Ovary (tissue), 1 donor: ENCODE results near the gene PTGFR.

Experiments
- EP300 ChIP-seq: sonication (generic); formaldehyde crosslinking; IDR thresholded peaks from one replicate; pipeline ENCODE4 v1.6.1; 2017; ENCODE audit warnings: antibody characterized with exemption
- POLR2A ChIP-seq: fragments of 450-650 bp; IDR thresholded peaks from one replicate; pipeline ENCODE4 v1.6.1; 2017; ENCODE audit warnings: antibody characterized with exemption, mild to moderate bottlenecking, moderate library complexity

DNA sequence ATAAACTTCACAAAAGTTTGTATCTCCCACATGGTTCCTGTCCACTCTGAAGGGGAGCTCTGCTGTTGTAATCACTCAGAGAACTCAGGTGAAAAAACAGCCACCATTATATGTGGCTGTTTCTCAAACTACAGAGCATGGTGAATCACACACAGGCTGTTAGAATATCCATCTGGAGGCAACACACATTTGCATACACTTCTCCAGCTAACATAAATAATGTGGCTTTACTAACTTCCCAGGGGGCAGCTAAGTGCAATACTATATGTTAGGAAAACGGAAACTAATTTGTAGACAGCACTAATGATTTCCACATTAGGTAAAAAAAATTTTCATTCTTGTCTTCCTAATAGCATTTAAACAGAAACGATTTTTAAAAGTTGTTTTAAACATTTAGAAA lies 49.3 kb downstream of the PTGFR start:
- TF ChIP-seq EP300 (no peak), POLR2A (no peak)
